Left ventricle myocardium inferior (tissue), 1 donor: ENCODE data around the gene UBE2B. TPM values are rescaled to one million over a fixed set of nuclear protein-coding genes. Genes with fewer than 3 reads are reported as not detected.
A peak's percentile ranks its signal among the peaks of the same experiment; 100 is the strongest.
"Not testable (repeated sequence)": the region's sequence is repeated elsewhere in the genome, so short reads cannot be mapped to it uniquely, and the experiment has no call there.

Source experiments
- DNase-seq: peaks from one replicate; pipeline ENCODE4 v3.0.0-alpha.2; 2020
- H3K27ac ChIP-seq: fragments of 200-600 bp; replicated peaks from 2 replicates; pipeline ENCODE4 v1.8.0; 2021
- H3K27me3 ChIP-seq: fragments of 200-600 bp; 2 replicates; pipeline ENCODE4 v1.8.0; 2021; ENCODE audit warnings: low read depth
- H3K36me3 ChIP-seq: fragments of 200-600 bp; 2 replicates; pipeline ENCODE4 v1.8.0; 2021
- H3K4me1 ChIP-seq: fragments of 200-600 bp; 2 replicates; pipeline ENCODE4 v1.8.0; 2021
- H3K4me3 ChIP-seq: fragments of 200-600 bp; 2 replicates; pipeline ENCODE4 v1.8.0; 2021; ENCODE audit warnings: mild to moderate bottlenecking, moderate library complexity
- H3K9me3 ChIP-seq: fragments of 200-600 bp; replicated peaks from 2 replicates; pipeline ENCODE4 v1.8.0; 2021
- intact Hi-C: fragments of 100-400 bp; cut with micrococcal nuclease; formaldehyde crosslinking; loops from one replicate; pipeline ENCODE4 v1.11.0; 2022
- long read RNA-seq: library from polyadenylated mRNA; unstranded; transcript quantifications from one replicate; pipeline ENCODE4 v2.0.0, GENCODE V29; 2021
- total RNA-seq: library from RNA; stranded (reverse); fragmentation: NEBNext Ultra II Directional; extraction: Animal tissue kit (Norgen Biotek cat#: 25700); gene quantifications from one replicate; pipeline ENCODE4 v1.2.1, GENCODE V29; 2021
- TF ChIP-seq, protein P1 (sequence below): fragments of 200-600 bp; IDR thresholded peaks from 2 replicates; pipeline ENCODE4 v1.8.0; 2021; ENCODE audit warnings: antibody characterized with exemption, mild to moderate bottlenecking, borderline replicate concordance
- donor health status: DM: no; HTN: yes; CAD: no; lungs with severe emphysema.

UBE2B gene
- 246 TPM for total RNA-seq
- long read RNA-seq, transcript UBE2B-201 (6 exons, 2,515 nt) = major isoform, 63 of 72 reads
- long read RNA-seq, partial matches to known transcripts = 1 of 72 reads
- long read RNA-seq, other reads (novel, unspliced or antisense) = 7 of 72 reads

DNA sequence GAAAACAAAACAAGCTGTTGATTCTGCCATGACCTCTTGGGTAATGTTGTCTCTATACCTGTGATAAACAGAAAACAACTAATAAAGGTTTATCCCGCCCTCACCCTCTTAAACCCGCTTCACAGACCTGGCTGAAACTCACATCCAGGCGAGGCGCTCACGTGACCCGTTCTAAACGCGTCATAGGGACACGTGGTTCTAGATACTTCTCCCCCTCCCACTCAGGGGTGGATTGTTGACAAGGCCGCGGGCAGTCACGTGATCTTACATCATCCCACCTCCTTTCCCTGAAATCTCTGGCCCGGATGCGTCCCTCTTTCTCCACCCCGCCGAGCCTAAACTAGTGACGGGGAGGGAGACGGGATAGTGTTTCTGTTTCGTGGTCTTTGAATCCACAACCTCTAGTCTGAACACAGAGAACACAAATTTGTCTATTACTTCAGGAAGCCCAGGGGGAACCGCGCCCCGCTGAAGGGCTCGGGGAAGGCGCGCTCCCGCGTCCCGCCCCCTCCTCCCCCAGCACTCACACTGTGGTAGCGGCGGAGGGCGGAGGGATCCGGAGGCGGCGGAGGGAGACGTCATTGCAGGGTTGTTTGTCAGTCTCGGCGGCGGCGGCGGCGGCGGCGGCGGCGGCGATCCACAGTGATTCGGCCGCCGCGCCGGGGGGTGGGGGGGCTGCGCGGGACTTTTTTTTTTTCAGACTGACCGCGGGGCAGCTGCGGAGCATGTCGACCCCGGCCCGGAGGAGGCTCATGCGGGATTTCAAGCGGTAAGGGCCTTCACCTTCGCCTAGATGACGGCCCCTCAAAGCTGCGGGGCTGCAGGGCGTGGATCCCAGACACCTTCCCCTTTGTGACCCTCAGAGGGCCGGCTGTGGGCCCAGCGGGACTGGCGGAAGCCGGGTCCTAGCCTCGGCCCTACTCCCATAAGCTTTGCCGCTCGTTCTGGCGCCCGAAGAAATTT, at the start of gene UBE2B:
Gene UBE2B (plus strand): TSS at position 699 of the 963 bp plus-strand sequence. CDS start 27 bp downstream, at position 726.
- H3K36me3 ChIP-seq = peaks cover 9% of the 10 kb centered on the region
- H3K9me3 ChIP-seq = no peaks in the 10 kb centered on the region
- H3K27ac ChIP-seq = peak within 1 kb of the TSS; percentile 97
- peak; percentile 97 for DNase-seq
- peak within 1 kb of the TSS; percentile 95 for H3K4me3 ChIP-seq
- peaks cover 74% of the 10 kb centered on the region for H3K4me1 ChIP-seq
- intact Hi-C loops = no loop called here
- no peaks in the 10 kb centered on the region for H3K27me3 ChIP-seq
- TF ChIP-seq, protein P1, sequence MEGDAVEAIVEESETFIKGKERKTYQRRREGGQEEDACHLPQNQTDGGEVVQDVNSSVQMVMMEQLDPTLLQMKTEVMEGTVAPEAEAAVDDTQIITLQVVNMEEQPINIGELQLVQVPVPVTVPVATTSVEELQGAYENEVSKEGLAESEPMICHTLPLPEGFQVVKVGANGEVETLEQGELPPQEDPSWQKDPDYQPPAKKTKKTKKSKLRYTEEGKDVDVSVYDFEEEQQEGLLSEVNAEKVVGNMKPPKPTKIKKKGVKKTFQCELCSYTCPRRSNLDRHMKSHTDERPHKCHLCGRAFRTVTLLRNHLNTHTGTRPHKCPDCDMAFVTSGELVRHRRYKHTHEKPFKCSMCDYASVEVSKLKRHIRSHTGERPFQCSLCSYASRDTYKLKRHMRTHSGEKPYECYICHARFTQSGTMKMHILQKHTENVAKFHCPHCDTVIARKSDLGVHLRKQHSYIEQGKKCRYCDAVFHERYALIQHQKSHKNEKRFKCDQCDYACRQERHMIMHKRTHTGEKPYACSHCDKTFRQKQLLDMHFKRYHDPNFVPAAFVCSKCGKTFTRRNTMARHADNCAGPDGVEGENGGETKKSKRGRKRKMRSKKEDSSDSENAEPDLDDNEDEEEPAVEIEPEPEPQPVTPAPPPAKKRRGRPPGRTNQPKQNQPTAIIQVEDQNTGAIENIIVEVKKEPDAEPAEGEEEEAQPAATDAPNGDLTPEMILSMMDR = no peak

DNA sequence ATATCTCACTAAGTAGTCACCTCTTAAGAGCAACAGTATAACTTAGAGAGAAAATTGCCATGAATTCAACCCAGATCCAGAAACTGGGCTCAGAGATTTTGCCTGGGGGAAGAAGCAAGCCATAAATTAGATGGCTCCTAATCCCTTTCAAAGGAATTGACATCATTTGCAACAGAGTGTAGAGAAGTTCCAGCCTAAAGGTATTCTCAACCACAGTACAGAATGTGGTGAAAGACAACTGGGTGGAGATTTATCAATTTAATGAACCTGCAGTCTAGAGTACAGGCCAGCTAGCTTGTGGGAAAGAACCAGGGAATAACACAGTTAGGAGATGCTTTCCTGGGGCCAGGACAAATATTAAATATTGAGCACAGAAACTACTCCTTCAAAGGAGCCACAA, 44.0 kb upstream of the UBE2B start:
- peaks cover 46% of the 10 kb centered on the region for H3K9me3 ChIP-seq
- no peaks in the 10 kb centered on the region for H3K27me3 ChIP-seq
- TF ChIP-seq, protein P1 = no peak
- H3K36me3 ChIP-seq = peaks cover 4% of the 10 kb centered on the region
- no peak overlapping the region for H3K27ac ChIP-seq
- no peak overlapping the region for H3K4me3 ChIP-seq
- intact Hi-C loops = no loop called here
- no peaks in the 10 kb centered on the region for H3K4me1 ChIP-seq
- no peak for DNase-seq

DNA sequence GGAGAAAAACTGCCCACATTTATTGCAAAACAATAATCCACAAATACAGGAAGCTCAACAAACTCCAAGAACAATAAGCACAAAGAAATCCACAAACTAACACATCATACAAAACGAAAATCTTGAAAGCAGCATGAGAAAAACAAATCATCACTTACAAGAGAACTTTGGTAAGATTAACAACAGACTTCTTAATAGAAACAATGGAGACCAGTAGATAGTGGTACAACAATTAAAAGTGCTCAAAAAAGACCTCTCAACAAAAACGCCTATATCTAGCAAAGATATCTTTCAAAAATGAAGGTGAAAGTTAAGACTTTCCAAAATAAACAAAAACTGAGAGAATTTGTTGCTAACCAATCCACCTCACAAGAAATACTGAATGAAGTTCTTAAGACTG, 42.8 kb upstream of the UBE2B start:
- Histone ChIP-seq H3K36me3 (peaks cover 4% of the 10 kb centered on the region), H3K27ac (no peak overlapping the region), H3K4me3 (no peak overlapping the region), H3K9me3 (peaks cover 59% of the 10 kb centered on the region), H3K4me1 (no peaks in the 10 kb centered on the region), H3K27me3 (no peaks in the 10 kb centered on the region)
- intact Hi-C loops = no loop called here
- no peak for DNase-seq
- TF ChIP-seq, protein P1 = no peak

DNA sequence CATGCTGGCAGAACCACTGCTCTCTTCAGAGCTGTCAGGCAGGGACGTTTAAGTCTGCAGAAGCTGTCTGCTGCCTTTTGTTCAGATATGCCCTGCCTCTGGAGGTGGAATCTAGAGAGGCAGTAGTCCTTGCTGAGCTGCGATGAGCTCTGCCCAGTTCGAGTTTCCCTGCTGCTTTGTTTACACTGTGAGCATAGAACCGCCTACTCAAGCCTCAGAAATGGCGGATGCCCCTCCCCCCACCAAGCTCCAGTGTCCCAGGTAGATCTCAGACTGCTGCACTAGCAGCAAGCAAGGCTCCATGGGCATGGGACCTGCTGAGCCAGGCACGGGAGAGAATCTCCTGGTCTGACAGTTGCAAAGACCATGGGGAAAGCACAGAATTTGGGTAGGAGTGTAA, 34.5 kb upstream of the UBE2B start:
- H3K27me3 ChIP-seq, DNase-seq, H3K4me1 ChIP-seq, H3K27ac ChIP-seq, H3K4me3 ChIP-seq, intact Hi-C loops: not testable (repeated sequence)
- Histone ChIP-seq H3K36me3 (peaks cover 12% of the 10 kb centered on the region), H3K9me3 (peaks cover 15% of the 10 kb centered on the region)

DNA sequence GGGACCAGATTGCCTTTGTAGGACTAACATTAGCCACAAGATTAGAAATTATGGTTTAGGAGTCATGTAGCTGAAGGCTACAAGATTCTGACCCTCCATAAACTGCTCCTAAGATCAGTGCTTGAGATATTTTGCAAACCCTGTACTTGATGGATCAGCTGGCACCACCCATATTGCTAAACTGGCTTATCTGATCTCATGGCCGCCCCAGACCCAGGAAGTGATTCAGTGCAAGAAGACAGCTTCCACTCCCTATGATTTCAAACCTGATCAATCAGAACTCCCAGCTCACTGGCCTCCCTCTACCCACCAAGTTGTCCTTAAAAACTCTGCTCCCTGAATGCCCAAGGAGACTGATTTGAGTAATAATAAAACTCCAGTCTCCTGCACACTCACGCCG, 27.9 kb upstream of the UBE2B start:
- H3K36me3 ChIP-seq, H3K27ac ChIP-seq, DNase-seq, H3K9me3 ChIP-seq, intact Hi-C loops, H3K4me3 ChIP-seq, H3K4me1 ChIP-seq, H3K27me3 ChIP-seq: not testable (repeated sequence)

DNA sequence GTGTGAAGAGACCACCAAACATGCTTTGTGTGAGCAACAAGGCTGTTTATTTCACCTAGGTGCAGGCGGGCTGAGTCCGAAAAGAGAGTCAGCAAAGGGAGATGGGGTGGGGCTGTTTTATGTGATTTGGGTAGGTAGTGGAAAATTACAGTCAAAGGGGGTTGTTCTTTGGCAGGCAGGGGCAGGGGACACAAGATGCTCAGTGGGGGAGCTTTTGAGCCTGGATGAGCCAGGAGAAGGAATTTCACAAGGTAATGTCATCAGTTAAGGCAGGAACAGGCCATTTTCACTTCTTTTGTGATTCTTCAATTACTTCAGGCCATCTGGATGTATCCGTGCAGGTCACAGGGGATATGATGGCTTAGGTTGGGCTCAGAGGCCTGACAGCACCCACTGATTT, 25.9 kb upstream of the UBE2B start:
- H3K4me3 ChIP-seq, intact Hi-C loops, H3K27ac ChIP-seq, H3K9me3 ChIP-seq, H3K4me1 ChIP-seq, DNase-seq, H3K27me3 ChIP-seq: not testable (repeated sequence)
- peaks cover 14% of the 10 kb centered on the region for H3K36me3 ChIP-seq

DNA sequence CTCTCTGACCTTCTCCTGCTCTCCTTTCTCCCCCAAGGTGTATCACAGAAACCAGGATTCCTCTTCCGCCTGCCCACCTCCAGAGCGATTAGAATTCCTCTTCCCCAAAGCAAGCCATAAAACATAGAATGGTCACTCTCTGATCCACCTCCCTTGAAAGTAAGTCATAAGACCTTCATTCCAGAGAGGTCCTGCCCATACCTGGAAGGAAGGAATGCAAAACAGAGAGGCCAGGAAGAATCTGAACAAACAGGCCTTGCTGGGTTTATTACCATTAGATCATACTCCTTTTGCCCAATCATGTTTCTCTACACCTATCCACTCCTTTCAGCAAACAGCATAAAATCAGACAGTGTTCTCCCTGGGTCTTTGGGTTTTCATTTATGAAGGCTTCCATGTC, 25.4 kb upstream of the UBE2B start:
- DNase-seq = no peak
- Histone ChIP-seq H3K4me3 (no peak overlapping the region), H3K27me3 (no peaks in the 10 kb centered on the region), H3K9me3 (no peaks in the 10 kb centered on the region), H3K27ac (no peak overlapping the region), H3K4me1 (no peaks in the 10 kb centered on the region), H3K36me3 (peaks cover 14% of the 10 kb centered on the region)
- TF ChIP-seq, protein P1 = no peak
- intact Hi-C loops = no loop called here
